HG03064 (cell line): Measurements from ENCODE around the gene VPS45.

ENCODE experiments used
- ATAC-seq: cut with Tn5 transposase; IDR thresholded peaks from one replicate; pipeline ENCODE4 v1.9.1; 2021; ENCODE audit warnings: low read depth; ENCODE audit not compliant: unreplicated experiment

Gene VPS45

GRCh38 chr1:150156868-150157603 lies 89.5 kb downstream of the VPS45 start:
- no peak for ATAC-seq

- ATAC-seq, result no peak
Observed at GRCh38 chr1:150159550-150159949, 92.0 kb downstream of the VPS45 start.

- no peak for ATAC-seq
Observed at GRCh38 chr1:150160964-150161621, 93.5 kb downstream of the VPS45 start.

GRCh38 chr1:150161747-150162581 lies 94.4 kb downstream of the VPS45 start:
- no peak for ATAC-seq

- no peak for ATAC-seq
Observed at GRCh38 chr1:150162582-150162861, 94.9 kb downstream of the VPS45 start.

GRCh38 chr1:150162862-150163706 lies 95.5 kb downstream of the VPS45 start:
- no peak for ATAC-seq

- no peak for ATAC-seq
Observed at GRCh38 chr1:150164224-150164623, 96.6 kb downstream of the VPS45 start.

- no peak for ATAC-seq
Observed at GRCh38 chr1:150164779-150165178, 97.2 kb downstream of the VPS45 start.

GRCh38 chr1:150165622-150166612 lies 98.3 kb downstream of the VPS45 start:
- ATAC-seq, result no peak

- no peak for ATAC-seq
Observed at GRCh38 chr1:150168960-150169601, 101.5 kb downstream of the VPS45 start.

GRCh38 chr1:150171801-150172200 lies 104.2 kb downstream of the VPS45 start:
- no peak for ATAC-seq

- ATAC-seq, result no peak
Observed at GRCh38 chr1:150173141-150173585, 105.6 kb downstream of the VPS45 start.

- ATAC-seq, result no peak
Observed at GRCh38 chr1:150176593-150176992, 109.0 kb downstream of the VPS45 start.

- no peak for ATAC-seq
Observed at GRCh38 chr1:150178548-150178947, 111.0 kb downstream of the VPS45 start.

GRCh38 chr1:150179867-150180266 lies 112.3 kb downstream of the VPS45 start:
- no peak for ATAC-seq

- ATAC-seq, result no peak
Observed at GRCh38 chr1:150180474-150180873, 112.9 kb downstream of the VPS45 start.

GRCh38 chr1:150182247-150182646 lies 114.7 kb downstream of the VPS45 start:
- ATAC-seq, result no peak

- ATAC-seq, result no peak
Observed at GRCh38 chr1:150183061-150183460, 115.5 kb downstream of the VPS45 start.

- no peak for ATAC-seq
Observed at GRCh38 chr1:150185481-150185880, 117.9 kb downstream of the VPS45 start.
